ENCODE data around the gene RGS16.

The RGS16 gene

DNA sequence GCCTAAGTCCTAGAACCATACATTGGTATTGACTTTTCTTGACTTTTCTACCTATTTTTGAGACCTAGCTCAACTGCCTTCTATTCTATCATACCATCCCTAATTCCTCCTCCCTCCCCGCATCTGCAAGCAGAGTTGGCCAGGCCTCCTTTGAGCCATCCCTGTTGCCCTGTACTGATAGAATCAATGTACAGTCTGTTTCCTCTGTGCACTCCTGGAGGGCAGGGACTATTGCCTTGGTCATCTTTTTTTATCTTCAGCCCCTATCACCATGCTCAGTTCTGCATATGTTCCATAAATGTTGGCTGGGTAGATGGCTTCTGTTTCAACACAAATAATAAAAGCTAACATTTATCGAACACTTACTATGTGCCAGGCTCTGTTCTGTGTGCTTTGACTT lies 4.0 kb upstream of the RGS16 start:
- DNase-seq, result no peak

- no peak for DNase-seq
These were observed 3.4 kb upstream of the RGS16 start for GRCh38 chr1:182607566-182607965.

DNA sequence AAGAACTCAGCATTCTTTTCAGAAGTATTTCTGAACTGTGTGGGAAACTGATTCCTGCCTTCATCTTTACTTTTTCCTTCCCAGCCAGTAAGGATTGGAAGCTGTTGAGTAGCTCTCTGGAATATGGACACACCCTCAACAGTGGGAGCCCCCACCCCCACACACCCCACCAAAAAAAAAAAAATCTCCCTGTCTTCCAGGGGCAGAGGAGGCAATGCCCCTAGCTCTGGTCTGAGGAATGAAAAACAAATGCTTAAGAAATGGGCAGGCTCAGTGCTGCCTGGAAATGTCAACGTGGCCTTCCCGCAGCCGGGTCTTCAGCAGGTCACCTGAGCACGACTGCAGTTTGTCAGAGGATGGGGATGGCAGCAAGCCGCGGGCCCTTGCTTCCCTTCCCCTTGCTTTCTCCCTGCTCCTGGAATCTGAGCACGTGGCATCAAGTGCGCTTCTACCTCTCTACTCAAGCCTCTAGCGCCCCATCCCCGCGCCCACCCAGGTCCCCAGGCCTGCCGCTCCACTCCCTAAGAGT lies 479 bp downstream of the RGS16 start:
- DNase-seq, result no peak

DNA sequence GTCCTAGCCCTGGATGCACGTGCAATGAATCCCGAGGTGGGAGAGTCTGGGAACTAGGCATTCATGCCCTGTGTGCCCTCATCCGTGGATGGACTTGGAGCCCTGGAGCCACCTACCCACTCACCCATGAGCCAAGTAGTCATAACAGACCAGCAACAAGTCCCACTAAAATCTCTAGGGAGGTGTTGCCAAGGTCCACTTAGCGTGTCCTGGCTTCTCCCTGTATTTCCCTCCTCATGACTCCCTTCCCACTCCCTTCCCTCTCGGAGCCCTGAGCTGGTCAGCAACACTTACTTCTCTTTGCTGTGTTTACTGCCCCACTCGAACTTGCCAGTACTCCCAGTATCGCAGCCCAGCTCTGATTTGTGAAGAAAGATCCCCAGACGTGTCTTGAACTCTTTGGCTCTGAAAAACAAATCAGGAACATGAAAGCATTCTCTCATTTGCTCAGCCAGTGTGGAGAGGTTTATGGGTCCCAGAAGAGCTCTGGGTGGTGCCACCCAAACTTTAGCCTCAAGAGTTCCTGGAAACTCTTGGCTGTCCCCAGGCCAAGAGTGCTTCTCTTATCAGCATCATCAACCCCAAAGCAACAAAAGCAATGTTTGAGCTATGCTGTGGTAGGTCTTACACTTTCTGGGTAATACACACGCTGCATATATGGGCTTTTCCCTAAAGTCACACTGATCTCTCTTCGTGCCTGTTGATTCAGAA lies 1.1 kb downstream of the RGS16 start:
- no peak for DNase-seq

DNA sequence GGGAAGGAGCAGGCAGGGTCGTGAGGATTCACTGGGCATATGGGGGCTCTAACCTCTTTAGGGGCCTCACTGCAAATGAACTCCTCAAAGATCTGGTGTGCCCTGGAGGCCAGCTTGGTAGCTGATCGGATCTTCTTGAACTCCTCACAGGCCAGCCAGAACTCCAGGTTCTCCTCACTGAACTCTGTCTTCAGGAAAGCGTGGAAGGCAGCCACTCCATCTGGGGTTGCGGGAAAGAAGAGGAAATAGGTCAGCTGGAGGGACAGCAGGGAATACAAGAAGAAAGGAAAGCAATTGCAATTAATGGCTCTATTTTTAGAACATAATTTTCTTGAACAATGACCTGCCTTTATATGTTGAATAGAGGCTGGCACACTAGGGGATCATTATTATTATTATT lies 2.3 kb downstream of the RGS16 start:
- DNase-seq, result no peak

GRCh38 chr1:182601416-182601786 lies 2.8 kb downstream of the RGS16 start:
- peak; percentile 84 for DNase-seq

- no peak for DNase-seq
These were observed 3.3 kb downstream of the RGS16 start for GRCh38 chr1:182600745-182601415.

DNA sequence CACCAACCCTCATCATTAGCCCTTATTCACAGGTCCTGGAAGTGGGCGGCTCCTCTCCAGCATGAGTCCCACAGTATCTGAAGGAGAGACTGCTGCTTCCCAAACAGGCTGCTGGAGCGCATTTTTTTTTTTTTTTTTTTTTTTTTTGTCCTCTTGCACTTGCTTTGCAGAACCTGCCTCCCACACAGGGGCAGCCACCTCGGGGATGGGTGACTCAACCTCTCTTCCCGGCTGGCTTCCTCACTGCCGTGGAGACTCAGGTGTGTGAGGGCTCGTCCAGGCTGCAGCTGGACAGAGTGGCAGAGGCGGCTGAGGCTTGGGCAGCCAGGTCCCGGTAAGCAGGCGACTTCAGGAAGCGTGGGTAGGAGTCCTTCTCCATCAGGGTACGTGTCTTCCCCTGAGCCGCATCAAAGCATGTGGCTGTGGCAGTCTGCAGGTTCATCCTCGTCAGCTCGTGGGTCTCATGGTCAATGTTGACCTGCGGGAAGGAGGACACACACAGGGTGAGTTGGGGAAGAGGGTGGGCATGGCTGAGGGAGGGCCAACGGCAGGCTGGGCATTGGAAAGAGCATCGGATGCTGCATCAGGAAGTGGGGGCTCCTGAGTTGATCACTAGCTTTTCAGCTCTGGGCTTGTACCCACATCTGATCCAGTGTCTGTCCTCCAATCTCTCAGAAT lies 4.0 kb downstream of the RGS16 start:
- no peak for DNase-seq

- DNase-seq, result no peak
These were observed 4.8 kb downstream of the RGS16 start for GRCh38 chr1:182599339-182599738.

- DNase-seq, result no peak
These were observed 5.9 kb downstream of the RGS16 start for GRCh38 chr1:182598296-182598695.

DNA sequence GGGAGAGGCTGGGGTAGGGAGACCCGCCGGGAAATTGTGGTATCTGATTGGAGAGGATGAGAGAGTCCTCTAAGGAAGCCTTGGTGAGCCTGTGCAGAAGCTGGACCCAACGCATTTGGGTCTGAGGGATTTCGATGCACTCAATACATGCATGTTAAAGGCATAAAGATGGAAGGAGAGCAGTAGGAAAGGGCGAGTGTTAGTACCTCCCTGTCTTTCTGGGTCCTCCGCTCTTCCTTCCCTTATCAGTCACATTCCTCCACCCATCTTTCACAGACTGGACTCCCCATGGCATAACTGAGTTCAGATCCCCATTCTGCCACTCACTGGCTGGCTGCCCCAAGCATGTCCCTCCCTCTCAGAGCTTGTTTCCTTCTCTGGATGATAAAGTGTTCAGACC lies 7.3 kb downstream of the RGS16 start:
- no peak for DNase-seq

DNA sequence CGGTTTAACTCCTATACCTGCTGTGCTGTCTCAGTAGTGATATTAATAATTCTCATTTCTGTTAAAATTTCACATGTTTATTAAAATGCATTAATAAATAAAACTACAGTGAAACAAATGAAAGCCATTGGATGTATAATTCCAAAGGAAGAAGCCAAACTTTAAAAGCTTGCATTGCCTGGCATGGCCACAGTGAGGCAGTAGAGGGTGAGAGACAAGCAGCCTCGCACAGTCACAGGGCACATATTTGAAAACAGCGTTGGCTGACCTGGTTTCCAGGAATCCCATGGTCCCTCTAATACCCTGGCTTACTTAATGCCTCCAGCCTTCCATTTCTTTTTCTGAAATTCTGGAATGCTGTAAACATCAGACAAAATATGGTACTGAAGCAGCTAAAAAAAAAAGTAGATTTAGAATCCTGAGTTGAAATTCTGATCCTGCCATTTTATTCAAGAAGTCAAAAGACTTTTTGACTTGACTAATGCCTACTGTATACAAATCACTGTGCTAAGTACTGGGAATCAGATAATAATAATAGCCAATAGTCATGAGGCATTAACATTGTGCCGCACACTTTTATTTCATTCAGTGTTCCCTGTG lies 8.4 kb downstream of the RGS16 start:
- DNase-seq, result no peak

- no peak for DNase-seq
These were observed 14.3 kb downstream of the RGS16 start for GRCh38 chr1:182589931-182590330.

- no peak for DNase-seq
These were observed 14.7 kb downstream of the RGS16 start for GRCh38 chr1:182589520-182589919.

- peak; percentile 85 for DNase-seq
These were observed 15.4 kb downstream of the RGS16 start, which contains the start of gene RNASEL for GRCh38 chr1:182588500-182589396. Gene RNASEL (minus strand): TSS chr1:182589256. CDS start chr1:182586806, 2,450 bp downstream.

DNA sequence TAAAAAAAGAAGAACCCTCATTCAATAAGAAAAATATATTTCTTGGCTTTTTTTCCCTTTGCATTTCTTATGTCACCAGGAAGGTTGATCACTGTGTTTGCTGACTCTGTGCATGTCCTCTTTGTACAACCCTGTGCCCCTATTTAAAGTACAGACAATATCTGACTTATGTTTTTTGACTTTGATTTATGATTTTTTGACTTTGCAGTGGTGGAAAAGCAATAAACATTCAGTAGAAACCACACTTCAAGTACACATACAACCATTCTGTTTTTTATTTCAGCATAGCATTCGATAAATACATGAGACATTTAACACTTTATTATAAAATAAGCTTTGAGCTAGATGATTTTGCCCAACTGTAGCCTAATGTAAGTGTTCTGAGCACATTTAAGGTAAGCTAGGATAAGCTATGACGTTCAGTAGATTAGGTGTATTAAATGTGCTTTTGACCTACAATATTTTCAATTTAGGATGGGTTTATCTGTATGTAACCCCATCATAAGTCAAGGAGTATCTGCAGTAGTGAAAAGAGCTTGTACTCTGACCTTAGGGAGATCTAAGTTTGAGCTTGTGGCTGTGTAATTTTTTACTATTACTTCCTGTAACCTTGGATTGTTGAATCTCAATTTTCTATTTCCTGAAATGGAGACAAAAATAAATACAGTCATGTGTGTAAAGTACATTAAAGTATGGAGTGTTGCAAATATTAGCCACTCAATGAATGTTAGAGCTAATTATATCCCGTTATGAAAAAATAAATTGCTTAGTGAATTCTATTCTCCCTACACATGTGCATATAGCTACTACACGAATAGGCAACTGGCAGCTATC lies 16.3 kb downstream of the RGS16 start:
- DNase-seq, result no peak

- no peak for DNase-seq
These were observed 17.1 kb downstream of the RGS16 start for GRCh38 chr1:182587093-182587492.

GRCh38 chr1:182586380-182586779 lies 17.8 kb downstream of the RGS16 start:
- DNase-seq, result no peak

GRCh38 chr1:182584746-182585145 lies 19.4 kb downstream of the RGS16 start:
- DNase-seq, result no peak

DNA sequence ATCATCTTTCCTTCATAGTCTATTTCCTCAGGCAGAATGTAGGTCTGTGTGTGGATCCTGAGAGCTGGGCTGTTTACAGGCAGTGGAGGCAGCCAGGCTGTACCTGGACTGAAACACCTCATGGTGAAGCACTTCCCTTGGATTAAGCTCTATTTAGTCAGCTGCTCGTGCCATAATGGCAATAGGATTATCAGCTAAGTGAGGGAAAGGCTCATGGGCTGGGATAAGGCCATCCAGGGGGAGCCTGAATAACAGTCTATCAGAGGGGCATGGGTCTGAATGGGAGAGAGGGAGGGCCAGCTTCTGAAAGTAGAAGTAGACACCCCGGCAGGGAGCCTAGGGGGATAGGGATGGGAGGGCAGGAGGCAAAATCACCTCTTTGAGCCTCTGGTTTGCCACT lies 23.5 kb downstream of the RGS16 start:
- DNase-seq, result no peak

GRCh38 chr1:182575540-182576149 lies 28.5 kb downstream of the RGS16 start:
- no peak for DNase-seq

Data from retina (tissue), 1 donor.